Parathyroid adenoma (tissue), 2 donors: ENCODE results near the gene SKIC2.

Experiments used
- H2AFZ ChIP-seq: fragments of 300-600 bp; sonication (generic); one replicate; pipeline ENCODE4 v1.7.0; 2017; ENCODE audit warnings: antibody characterized with exemption, mild to moderate bottlenecking
- H3K27ac ChIP-seq: fragments of 300-600 bp; sonication (generic); one replicate; pipeline ENCODE4 v1.7.0; 2017
- H3K27me3 ChIP-seq: fragments of 300-600 bp; sonication (generic); one replicate; pipeline ENCODE4 v1.7.0; 2017; ENCODE audit warnings: low read length; ENCODE audit not compliant: control insufficient read depth, insufficient read depth
- H3K36me3 ChIP-seq: fragments of 300-600 bp; sonication (generic); one replicate; pipeline ENCODE4 v1.7.0; 2017; ENCODE audit warnings: low read length; ENCODE audit not compliant: control insufficient read depth, insufficient read depth
- H3K4me1 ChIP-seq: fragments of 300-600 bp; sonication (generic); one replicate; pipeline ENCODE4 v1.7.0; 2017; ENCODE audit warnings: control low read depth
- H3K4me2 ChIP-seq: fragments of 300-600 bp; sonication (generic); one replicate; pipeline ENCODE4 v1.7.0; 2017; ENCODE audit warnings: low read length
- H3K4me3 ChIP-seq: fragments of 300-600 bp; sonication (generic); one replicate; pipeline ENCODE4 v1.7.0; 2017; ENCODE audit warnings: low read depth, low read length
- H3K79me2 ChIP-seq: fragments of 300-600 bp; sonication (generic); one replicate; pipeline ENCODE4 v1.7.0; 2017; ENCODE audit warnings: control low read depth
- H3K9ac ChIP-seq: fragments of 300-600 bp; sonication (generic); one replicate; pipeline ENCODE4 v1.7.0; 2017; ENCODE audit warnings: mild to moderate bottlenecking
- H3K9me3 ChIP-seq: fragments of 300-600 bp; sonication (generic); one replicate; pipeline ENCODE4 v1.7.0; 2017; ENCODE audit warnings: low read length; ENCODE audit not compliant: control insufficient read depth
- TF ChIP-seq, protein P1 (sequence below): fragments of 300-600 bp; sonication (generic); IDR thresholded peaks from one replicate; pipeline ENCODE4 v1.7.0; 2017; ENCODE audit warnings: antibody characterized with exemption, mild to moderate bottlenecking
- donor health status: primary hyperparathyroidism.

SKIC2 gene

DNA sequence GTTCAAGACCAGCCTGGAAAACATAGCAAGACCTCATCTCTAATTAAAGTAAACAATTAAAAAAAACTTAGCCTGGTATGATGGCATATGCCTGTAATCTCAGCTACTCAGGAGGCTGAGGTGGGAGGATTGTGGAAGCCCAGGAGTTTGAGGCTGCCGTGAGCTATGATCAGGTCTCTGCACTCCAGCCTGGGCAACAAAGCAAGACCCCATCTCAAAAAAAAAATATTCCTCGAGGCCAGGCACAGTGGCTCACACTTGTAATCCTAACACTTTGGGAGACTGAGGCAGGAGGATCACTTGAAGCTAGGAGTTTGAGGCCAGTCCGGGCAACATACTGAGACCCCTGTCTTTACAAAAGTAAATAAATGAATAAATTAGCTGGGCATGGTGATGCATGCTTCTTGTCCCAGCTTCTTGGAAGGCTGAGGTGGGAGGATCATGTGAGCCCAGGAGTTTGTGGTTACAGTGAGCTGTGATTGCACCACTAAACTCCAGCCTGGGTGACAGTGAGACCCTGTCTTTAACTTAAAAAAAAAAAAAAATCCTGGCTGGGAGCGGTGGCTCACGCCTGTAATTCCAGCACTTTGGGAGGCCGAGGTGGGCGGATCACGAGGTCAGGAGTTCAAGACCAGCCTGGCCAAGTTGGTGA is 40.8 kb upstream of the SKIC2 start:
- H3K27ac ChIP-seq = no peak overlapping the region
- H3K4me2 ChIP-seq = no peak overlapping the region
- no peak overlapping the region for H3K9ac ChIP-seq
- H3K79me2 ChIP-seq = no peaks in the 10 kb centered on the region
- no peak overlapping the region for H3K4me3 ChIP-seq
- H3K27me3 ChIP-seq = no peaks in the 10 kb centered on the region
- TF ChIP-seq, protein P1, sequence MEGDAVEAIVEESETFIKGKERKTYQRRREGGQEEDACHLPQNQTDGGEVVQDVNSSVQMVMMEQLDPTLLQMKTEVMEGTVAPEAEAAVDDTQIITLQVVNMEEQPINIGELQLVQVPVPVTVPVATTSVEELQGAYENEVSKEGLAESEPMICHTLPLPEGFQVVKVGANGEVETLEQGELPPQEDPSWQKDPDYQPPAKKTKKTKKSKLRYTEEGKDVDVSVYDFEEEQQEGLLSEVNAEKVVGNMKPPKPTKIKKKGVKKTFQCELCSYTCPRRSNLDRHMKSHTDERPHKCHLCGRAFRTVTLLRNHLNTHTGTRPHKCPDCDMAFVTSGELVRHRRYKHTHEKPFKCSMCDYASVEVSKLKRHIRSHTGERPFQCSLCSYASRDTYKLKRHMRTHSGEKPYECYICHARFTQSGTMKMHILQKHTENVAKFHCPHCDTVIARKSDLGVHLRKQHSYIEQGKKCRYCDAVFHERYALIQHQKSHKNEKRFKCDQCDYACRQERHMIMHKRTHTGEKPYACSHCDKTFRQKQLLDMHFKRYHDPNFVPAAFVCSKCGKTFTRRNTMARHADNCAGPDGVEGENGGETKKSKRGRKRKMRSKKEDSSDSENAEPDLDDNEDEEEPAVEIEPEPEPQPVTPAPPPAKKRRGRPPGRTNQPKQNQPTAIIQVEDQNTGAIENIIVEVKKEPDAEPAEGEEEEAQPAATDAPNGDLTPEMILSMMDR = no peak
- H3K36me3 ChIP-seq = no peaks in the 10 kb centered on the region
- no peak overlapping the region for H2AFZ ChIP-seq
- H3K4me1 ChIP-seq = no peaks in the 10 kb centered on the region
- no peaks in the 10 kb centered on the region for H3K9me3 ChIP-seq

DNA sequence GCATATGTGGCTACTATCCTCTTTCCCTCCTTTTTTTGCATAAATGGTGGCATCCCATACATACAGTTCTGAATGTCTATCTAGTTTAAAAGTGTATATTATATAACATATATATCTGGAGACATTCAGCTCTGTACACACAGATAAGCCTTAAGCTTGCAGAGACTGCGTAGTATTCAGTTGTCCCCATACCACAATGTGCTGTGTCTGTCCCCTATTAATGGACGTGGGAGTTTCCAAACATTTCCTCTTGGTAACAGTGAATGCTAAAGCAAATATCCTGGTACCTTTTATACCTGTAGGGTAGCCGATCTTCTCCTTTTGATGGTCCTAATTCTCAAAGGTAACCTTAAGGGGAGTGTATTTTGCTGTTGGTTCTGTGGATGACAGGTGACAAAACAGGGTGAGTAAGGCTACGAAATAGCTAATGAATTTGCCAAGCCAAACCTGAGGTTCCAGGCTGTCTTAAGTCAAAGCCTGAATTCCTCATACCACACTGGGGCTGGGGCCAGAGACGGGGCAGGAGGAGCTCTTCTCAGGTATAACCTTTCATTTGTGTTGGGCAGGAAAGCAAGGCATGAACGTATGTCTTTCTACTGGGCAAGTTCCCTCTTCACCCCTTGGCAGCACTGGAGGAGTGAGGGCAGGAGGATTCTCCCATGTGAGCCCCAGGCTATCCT is 39.2 kb upstream of the SKIC2 start:
- Histone ChIP-seq H3K9ac (no peak overlapping the region), H3K27ac (no peak overlapping the region), H3K4me1 (no peaks in the 10 kb centered on the region), H3K27me3 (no peaks in the 10 kb centered on the region), H3K36me3 (no peaks in the 10 kb centered on the region), H2AFZ (no peak overlapping the region), H3K9me3 (no peaks in the 10 kb centered on the region), H3K79me2 (no peaks in the 10 kb centered on the region), H3K4me2 (no peak overlapping the region), H3K4me3 (no peak overlapping the region)
- TF ChIP-seq, protein P1 = no peak

DNA sequence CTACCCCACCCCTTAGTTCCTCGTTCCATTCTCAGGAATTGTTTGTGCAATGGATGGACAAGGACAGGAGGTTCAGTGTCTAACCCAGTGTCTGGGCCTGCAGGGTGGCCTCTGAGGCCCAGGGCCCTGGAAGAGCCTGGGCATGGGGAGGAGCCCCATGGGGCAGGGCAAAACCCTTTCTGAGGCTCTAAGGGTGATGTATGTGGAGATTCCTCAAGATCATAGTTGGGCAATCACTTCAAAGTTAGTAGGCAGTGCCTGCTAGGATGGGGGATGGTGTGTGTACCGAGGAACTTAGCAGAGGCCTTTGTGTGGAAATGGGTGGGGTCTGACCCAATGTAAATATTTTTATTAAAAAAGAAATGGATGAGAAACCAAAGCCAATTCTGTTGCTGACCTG is 38.2 kb upstream of the SKIC2 start:
- Histone ChIP-seq H3K79me2 (no peaks in the 10 kb centered on the region), H3K27me3 (no peaks in the 10 kb centered on the region), H3K4me2 (no peak overlapping the region), H3K27ac (no peak overlapping the region), H3K4me3 (no peak overlapping the region), H3K36me3 (no peaks in the 10 kb centered on the region), H3K9me3 (no peaks in the 10 kb centered on the region), H3K9ac (no peak overlapping the region), H2AFZ (no peak overlapping the region), H3K4me1 (no peaks in the 10 kb centered on the region)
- TF ChIP-seq, protein P1 = no peak

DNA sequence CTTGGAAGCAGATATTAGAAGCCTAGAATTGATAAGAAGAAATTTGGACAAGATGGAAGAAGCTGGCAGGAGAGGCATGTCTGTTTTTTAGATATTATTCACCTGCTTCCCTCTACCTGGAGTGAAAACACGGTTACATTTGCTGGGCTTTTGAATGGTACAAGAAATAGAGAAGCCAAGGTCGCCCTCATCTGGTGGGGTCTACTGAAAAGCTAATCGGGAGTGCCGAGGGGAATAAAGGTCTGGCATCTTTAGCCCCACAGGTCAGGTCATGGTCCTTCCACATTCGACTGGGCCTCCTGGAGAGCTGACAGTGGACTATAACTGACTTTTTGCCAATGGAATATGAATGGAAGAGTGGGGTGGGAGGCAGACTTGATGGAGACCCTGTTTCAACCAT is 36.0 kb upstream of the SKIC2 start:
- Histone ChIP-seq H3K4me1 (no peaks in the 10 kb centered on the region), H3K27ac (no peak overlapping the region), H3K27me3 (no peaks in the 10 kb centered on the region), H3K79me2 (no peaks in the 10 kb centered on the region), H3K36me3 (no peaks in the 10 kb centered on the region), H2AFZ (peak overlapping the region; percentile 59), H3K4me2 (no peak overlapping the region), H3K9ac (no peak overlapping the region), H3K4me3 (no peak overlapping the region), H3K9me3 (no peaks in the 10 kb centered on the region)
- TF ChIP-seq, protein P1 = peak; percentile 19
